Astrocyte (in vitro differentiated cells and primary cell): ENCODE data around the gene CCDC174.

ENCODE experiments used
- EZH2 ChIP-seq: IDR thresholded peaks from 2 replicates; pipeline ENCODE4 v1.6.1; 2012; ENCODE audit warnings: mild to moderate bottlenecking, low read length, inconsistent platforms; ENCODE audit not compliant: insufficient read depth
- TF ChIP-seq, protein P1 (sequence below): IDR thresholded peaks from 2 replicates; pipeline ENCODE4 v1.5.1; 2011; ENCODE audit warnings: low read depth, mild to moderate bottlenecking, inconsistent platforms, low read length, moderate library complexity; ENCODE audit not compliant: insufficient read depth

DNA sequence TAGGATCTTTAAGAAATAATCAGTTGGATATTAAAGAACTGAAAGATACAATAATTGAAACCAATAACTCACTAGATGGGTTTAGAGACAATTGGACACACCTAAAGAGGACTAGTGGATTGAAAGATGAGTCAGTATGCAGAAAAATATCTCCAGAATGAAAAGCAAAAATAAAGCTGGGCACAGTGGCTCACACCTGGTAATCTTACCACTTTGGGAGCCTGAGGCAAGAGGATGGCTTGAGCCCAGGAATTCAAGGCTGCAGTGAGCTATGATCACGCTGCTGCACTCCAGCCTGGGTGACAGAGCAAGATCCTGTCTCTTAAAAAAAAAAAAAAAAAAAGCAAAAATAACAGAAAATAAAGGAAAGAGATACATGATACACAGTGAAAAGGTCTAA is 37.4 kb upstream of the CCDC174 start:
- TF ChIP-seq, protein P1, sequence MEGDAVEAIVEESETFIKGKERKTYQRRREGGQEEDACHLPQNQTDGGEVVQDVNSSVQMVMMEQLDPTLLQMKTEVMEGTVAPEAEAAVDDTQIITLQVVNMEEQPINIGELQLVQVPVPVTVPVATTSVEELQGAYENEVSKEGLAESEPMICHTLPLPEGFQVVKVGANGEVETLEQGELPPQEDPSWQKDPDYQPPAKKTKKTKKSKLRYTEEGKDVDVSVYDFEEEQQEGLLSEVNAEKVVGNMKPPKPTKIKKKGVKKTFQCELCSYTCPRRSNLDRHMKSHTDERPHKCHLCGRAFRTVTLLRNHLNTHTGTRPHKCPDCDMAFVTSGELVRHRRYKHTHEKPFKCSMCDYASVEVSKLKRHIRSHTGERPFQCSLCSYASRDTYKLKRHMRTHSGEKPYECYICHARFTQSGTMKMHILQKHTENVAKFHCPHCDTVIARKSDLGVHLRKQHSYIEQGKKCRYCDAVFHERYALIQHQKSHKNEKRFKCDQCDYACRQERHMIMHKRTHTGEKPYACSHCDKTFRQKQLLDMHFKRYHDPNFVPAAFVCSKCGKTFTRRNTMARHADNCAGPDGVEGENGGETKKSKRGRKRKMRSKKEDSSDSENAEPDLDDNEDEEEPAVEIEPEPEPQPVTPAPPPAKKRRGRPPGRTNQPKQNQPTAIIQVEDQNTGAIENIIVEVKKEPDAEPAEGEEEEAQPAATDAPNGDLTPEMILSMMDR: no peak
- no peak for TF ChIP-seq EZH2
